ENCODE data around the gene SFT2D3. TPM values are rescaled to one million over a fixed set of nuclear protein-coding genes. Genes with fewer than 3 reads are reported as not detected.

The SFT2D3 gene
- total and polyA plus RNA-seq, 9 of the 15 experiments (the other 6 are each of a cell fraction or from before 2014, with no cell fraction given) = 7.5 to 9.9 (median 8.9) TPM; not detected in 2

DNA sequence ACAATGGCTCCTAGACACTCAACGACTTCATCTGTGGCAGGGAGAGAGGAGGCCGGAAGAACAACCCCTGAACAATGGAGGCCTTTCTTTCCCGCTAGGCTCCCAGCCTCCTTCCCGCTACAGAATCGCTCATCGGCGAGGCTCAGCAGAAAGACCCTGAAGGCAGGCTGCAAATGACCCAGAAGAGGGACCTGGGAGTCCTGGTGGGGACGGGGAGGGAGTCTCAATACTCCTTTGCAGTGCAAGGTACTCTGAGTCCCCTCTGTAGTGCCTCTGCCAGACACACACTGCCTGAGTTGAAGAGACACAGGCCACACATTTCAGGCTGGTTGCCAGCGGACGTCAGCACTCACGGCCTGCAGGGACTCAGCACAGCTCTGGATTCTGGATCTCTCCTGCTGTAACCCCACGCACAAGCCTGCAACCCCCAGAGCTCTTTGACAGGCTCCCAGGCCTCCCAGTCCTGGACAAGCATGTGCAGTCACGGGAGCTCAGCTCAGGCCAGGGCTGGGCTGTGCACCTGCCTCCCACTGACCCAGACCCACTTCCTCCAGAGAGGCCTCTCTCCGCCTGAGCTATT lies 49.2 kb upstream of the SFT2D3 start:
- Histone ChIP-seq H3K4me3 (no peak overlapping the region), H3K4me1 (replicated peaks in 1 of 2; ENCODE audit: control insufficient read depth in 2 of 2, insufficient read depth in 2 of 2, low read length in 2 of 2) (peaks cover 0 to 32% of the 10 kb centered on the region in 2 experiments; a peak in 1 of 5 replicates), H3K4me2 (ENCODE audit: insufficient read depth, low read length) (no peak overlapping the region), H4K20me1 (replicated peaks; ENCODE audit: control insufficient read depth, insufficient read depth, low read length) (peaks cover 13% of the 10 kb centered on the region; the same call in 1 of the 2 replicates), H3K27me3 (ENCODE audit: control insufficient read depth in 2 of 2, insufficient read depth in 2 of 2, low read length in 2 of 2) (peaks cover 51 to 83% of the 10 kb centered on the region in 2 experiments), H2AFZ (ENCODE audit: low read depth, low read length) (0 out of 2 replicates have a peak overlapping the region, but pooled peaks have one; percentile 9), H3K27ac (ENCODE audit: extremely low read depth, low read depth, low read length) (no peak overlapping the region), H3K9ac (ENCODE audit: insufficient read depth in 1 of 2, low read depth in 2 of 2, low read length in 2 of 2) (peak overlapping the region in 1 of 2 experiments; percentile 41; a peak in 1 of 4 replicates), H3K9me1 (ENCODE audit: control insufficient read depth, insufficient read depth, low read length) (no peaks in the 10 kb centered on the region), H3K79me2 (ENCODE audit: control insufficient read depth, insufficient read depth, low read length) (no peaks in the 10 kb centered on the region), H3K9me3 (replicated peaks; ENCODE audit: control insufficient read depth, insufficient read depth, low read depth, low read length) (no peaks in the 10 kb centered on the region), H3K36me3 (ENCODE audit: control insufficient read depth, insufficient read depth, low read length) (no peaks in the 10 kb centered on the region)
- ChIA-PET POLR2A (interaction anchor here (1.2 kb wide), 1 partner anchor 126 kb away, joined by 3 read pairs; the partner anchor contains the start of gene IWS1), CTCF (ENCODE audit: low intra/inter-chr PET ratio) (no interaction called here)
- TF ChIP-seq KHSRP (IDR thresholded peaks at IDR 0.05) (no peak), ADNP (tag; IDR thresholded peaks at IDR 0.05) (no peak), FOXJ3 (CRISPR knock-in tag; IDR thresholded peaks at IDR 0.05) (no peak), SMARCE1 (IDR thresholded peaks at IDR 0.05) (no peak), ZNF354B (CRISPR knock-in tag; IDR thresholded peaks at IDR 0.05) (no peak), SRSF1 (IDR thresholded peaks at IDR 0.05; ENCODE audit: low read depth, low read length) (no peak)
- FAIRE-seq (no peak), DNase-seq (ENCODE audit: extremely low read depth in 1 of 4, low spot score in 3 of 4) (no peak), ATAC-seq (peak; percentile 16; the same call in 2 of the 3 replicates)
- in situ Hi-C loops (cut with MboI) (no loop called here), intact Hi-C loops (cut with micrococcal nuclease) (no loop called here)
- 11% methylated on average over 14 of the region's 14 CpGs for WGBS (ENCODE audit: insufficient coverage, low coverage, missing lambda C conversion rate)
- no TSS peak for BruUV-seq (replicated peaks)

All from K562 (cell line).